HL-60 (cell line): Measurements from ENCODE around the gene CTNNA3.

ENCODE experiments used
- CTCF ChIP-seq: IDR thresholded peaks from one replicate; pipeline ENCODE4 v1.5.1; 2011; ENCODE audit warnings: low read length, control low read depth, inconsistent platforms; ENCODE audit not compliant: insufficient read depth
- GABPA ChIP-seq: IDR thresholded peaks from 2 replicates; pipeline ENCODE4 v1.6.1; 2012; ENCODE audit warnings: low read depth
- POLR2AphosphoS5 ChIP-seq: IDR thresholded peaks from 2 replicates; pipeline ENCODE4 v1.6.1; 2012; ENCODE audit warnings: low read depth
- REST ChIP-seq: IDR thresholded peaks from 2 replicates; pipeline ENCODE4 v1.6.1; 2012; ENCODE audit warnings: low read depth; ENCODE audit not compliant: insufficient replicate concordance
- SPI1 ChIP-seq: IDR thresholded peaks from 2 replicates; pipeline ENCODE4 v1.6.1; 2012; ENCODE audit warnings: low read depth, mild to moderate bottlenecking, borderline replicate concordance

DNA sequence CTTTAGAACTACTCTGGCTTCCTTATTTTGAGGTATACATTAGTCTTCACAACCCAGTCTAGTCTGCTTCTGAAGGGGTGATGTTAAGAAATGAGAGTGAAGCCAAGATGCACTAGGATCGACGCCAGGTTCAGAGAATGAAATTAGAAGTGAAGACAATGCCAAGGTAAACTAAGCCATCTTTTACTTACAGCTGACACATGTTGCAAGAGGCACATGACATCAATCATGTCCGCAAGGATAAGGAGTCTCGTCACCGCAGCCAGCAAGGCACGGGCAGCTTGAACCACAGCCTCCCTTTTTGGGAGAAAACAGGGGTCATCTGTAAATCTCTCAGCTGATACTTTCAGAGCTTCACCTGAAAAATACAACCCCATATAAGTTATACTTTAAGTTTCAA, 156.7 kb downstream of the CTNNA3 start:
- TF ChIP-seq GABPA (no peak), CTCF (no peak), POLR2AphosphoS5 (no peak), REST (no peak), SPI1 (no peak)
